WTC11 (cell line): Measurements from ENCODE around the gene RACGAP1. TPM values are rescaled to one million over a fixed set of nuclear protein-coding genes. Genes with fewer than 3 reads are reported as not detected.

Experiments
- ATAC-seq: fragments of 200-7000 bp; cut with Tn5 transposase; 2 replicates; pipeline ENCODE4 v1.10.0; 2021; ENCODE audit warnings: mild to moderate bottlenecking, moderate library complexity
- CTCF ChIA-PET: fragments of 300-600 bp; sonication (Branson Sonifier 250); formaldehyde crosslinking; loops from one replicate; lab custom pipeline; 2021; ENCODE audit warnings: antibody characterized with exemption; lab: Charles Lee
- POLR2A ChIA-PET: fragments of 350-600 bp; sonication (Branson Sonifier 250); formaldehyde crosslinking; loops from one replicate; lab custom pipeline; 2021; ENCODE audit warnings: antibody characterized with exemption; lab: Charles Lee
- DNase-seq: peaks from one replicate; pipeline ENCODE4 v3.0.0; 2021; ENCODE audit warnings: low spot score
- H3K27ac Mint-ChIP-seq: 2 replicates; pipeline ENCODE4 v1.8.0; 2021; ENCODE audit warnings: mixed read lengths
- H3K27me3 Mint-ChIP-seq: 2 replicates; pipeline ENCODE4 v1.8.0; 2021; ENCODE audit warnings: low read depth, mild to moderate bottlenecking, moderate library complexity, mixed read lengths
- H3K36me3 Mint-ChIP-seq: 2 replicates; pipeline ENCODE4 v1.8.0; 2021; ENCODE audit warnings: mixed read lengths
- H3K4me1 Mint-ChIP-seq: 2 replicates; pipeline ENCODE4 v1.8.0; 2022; ENCODE audit warnings: mixed read lengths
- H3K4me3 Mint-ChIP-seq: 2 replicates; pipeline ENCODE4 v1.8.0; 2021; ENCODE audit warnings: mild to moderate bottlenecking, moderate library complexity, mixed read lengths
- H3K9me3 Mint-ChIP-seq: 2 replicates; pipeline ENCODE4 v1.8.0; 2021; ENCODE audit warnings: mixed read lengths
- ETV6 ChIP-seq: sonication (generic); formaldehyde crosslinking; IDR thresholded peaks from 2 replicates; pipeline ENCODE4 v1.8.1; 2022; ENCODE audit warnings: mild to moderate bottlenecking, missing genetic modification reagents
- SOX15 ChIP-seq: fragments of 250-450 bp; sonication (Bioruptor Pico); IDR thresholded peaks from 2 replicates; pipeline ENCODE4 v1.9.0; 2021; ENCODE audit warnings: mild to moderate bottlenecking
- ZNF121 ChIP-seq: sonication (generic); formaldehyde crosslinking; IDR thresholded peaks from 2 replicates; pipeline ENCODE4 v1.8.0; 2023; ENCODE audit warnings: missing genetic modification reagents
- ZNF416 ChIP-seq: fragments of 250-450 bp; sonication (Bioruptor Pico); IDR thresholded peaks from 2 replicates; pipeline ENCODE4 v1.9.0; 2021; ENCODE audit warnings: mild to moderate bottlenecking, inconsistent platforms
- total RNA-seq: library from RNA; stranded (reverse); gene quantifications from 3 replicates; pipeline ENCODE4 v1.2.3, GENCODE V29; 2021
- TF ChIP-seq, protein P1 (sequence below): fragments of 250-450 bp; sonication (Bioruptor Pico); conservative IDR thresholded peaks from 2 replicates; pipeline ENCODE4 v1.9.0; 2021; ENCODE audit warnings: mild to moderate bottlenecking
- TF ChIP-seq, protein P2 (sequence below): fragments of 250-450 bp; sonication (Bioruptor Pico); IDR thresholded peaks from 2 replicates; pipeline ENCODE4 v1.9.0; 2021; ENCODE audit warnings: moderate library complexity, mild to moderate bottlenecking, inconsistent platforms, borderline replicate concordance
- TF ChIP-seq, protein P3 (sequence below): sonication (generic); formaldehyde crosslinking; IDR thresholded peaks from 2 replicates; pipeline ENCODE4 v1.8.0; 2022; ENCODE audit warnings: missing genetic modification reagents
- TF ChIP-seq, protein P4 (sequence below): sonication (generic); formaldehyde crosslinking; IDR thresholded peaks from 2 replicates; pipeline ENCODE4 v1.8.1; 2023; ENCODE audit warnings: mild to moderate bottlenecking, moderate library complexity, missing genetic modification reagents
- TF ChIP-seq, protein P5 (sequence below): sonication (generic); formaldehyde crosslinking; IDR thresholded peaks from 2 replicates; pipeline ENCODE4 v1.8.0; 2022; ENCODE audit warnings: mild to moderate bottlenecking, missing genetic modification reagents
- TF ChIP-seq, protein P6 (sequence below): sonication (generic); formaldehyde crosslinking; IDR thresholded peaks from 2 replicates; pipeline ENCODE4 v1.8.0; 2022; ENCODE audit warnings: mild to moderate bottlenecking, missing genetic modification reagents

RACGAP1 gene
- total RNA-seq, 1 experiment from 2014 or later, result 87.7 TPM

DNA sequence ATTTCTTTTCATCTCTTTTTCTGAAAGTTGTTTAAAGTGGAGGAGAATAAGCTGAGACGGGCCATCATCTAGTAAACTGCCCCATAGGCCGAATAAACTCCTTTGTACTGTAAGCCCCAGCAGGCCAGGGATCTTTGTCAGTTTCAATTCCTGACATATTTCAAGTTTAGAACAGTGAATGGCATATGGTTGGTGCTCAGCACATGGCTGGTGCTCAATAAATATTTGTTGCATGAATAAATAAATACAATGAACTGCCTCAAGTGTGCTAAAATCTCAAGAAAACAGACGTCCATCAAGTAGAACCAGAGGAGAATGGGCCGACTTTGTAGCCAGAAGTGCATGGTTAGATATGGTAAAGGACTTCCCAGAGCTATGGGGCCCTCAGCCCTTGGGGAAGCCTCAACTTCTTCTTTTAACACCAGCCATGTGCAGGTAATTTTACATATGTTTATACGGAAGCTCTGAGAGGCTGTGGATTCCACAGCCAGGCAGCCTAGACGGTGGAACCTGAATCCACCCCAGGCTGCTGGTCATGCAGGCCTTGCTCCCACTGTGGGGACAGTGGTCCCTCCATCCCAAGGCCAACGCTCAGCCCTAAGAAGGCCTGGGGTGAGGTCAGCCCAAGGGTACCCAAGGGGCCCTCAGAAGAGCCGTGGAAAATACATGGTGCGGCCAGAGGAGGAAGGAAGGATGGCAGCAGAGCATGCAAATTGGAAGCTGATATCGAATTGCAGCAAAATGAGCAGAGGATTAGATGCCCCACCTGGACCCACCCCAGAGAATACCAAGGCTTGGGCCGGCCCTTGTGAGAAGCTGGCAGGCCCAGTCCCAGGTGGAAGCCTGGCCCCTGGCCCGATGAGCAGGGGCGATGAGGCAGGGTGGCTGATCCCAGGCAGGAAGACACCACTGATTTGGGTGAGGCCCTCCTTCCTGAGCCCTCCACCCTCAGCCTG, 83.5 kb downstream of the RACGAP1 start:
- Mint-ChIP-seq H3K4me1 (peaks cover 36% of the 10 kb centered on the region), H3K9me3 (no peaks in the 10 kb centered on the region), H3K27me3 (peaks cover 9% of the 10 kb centered on the region; the same call in 1 of the 2 replicates), H3K27ac (no peak overlapping the region), H3K4me3 (no peak overlapping the region), H3K36me3 (no peaks in the 10 kb centered on the region)
- CTCF ChIA-PET, result interaction anchor here (1.2 to 2.7 kb wide), 8 partner anchors 8 to 97 kb away, joined by 3 to 24 read pairs (median 7); no protein-coding TSS in a partner anchor
- POLR2A ChIA-PET, result no interaction called here
- TF ChIP-seq, protein P1, sequence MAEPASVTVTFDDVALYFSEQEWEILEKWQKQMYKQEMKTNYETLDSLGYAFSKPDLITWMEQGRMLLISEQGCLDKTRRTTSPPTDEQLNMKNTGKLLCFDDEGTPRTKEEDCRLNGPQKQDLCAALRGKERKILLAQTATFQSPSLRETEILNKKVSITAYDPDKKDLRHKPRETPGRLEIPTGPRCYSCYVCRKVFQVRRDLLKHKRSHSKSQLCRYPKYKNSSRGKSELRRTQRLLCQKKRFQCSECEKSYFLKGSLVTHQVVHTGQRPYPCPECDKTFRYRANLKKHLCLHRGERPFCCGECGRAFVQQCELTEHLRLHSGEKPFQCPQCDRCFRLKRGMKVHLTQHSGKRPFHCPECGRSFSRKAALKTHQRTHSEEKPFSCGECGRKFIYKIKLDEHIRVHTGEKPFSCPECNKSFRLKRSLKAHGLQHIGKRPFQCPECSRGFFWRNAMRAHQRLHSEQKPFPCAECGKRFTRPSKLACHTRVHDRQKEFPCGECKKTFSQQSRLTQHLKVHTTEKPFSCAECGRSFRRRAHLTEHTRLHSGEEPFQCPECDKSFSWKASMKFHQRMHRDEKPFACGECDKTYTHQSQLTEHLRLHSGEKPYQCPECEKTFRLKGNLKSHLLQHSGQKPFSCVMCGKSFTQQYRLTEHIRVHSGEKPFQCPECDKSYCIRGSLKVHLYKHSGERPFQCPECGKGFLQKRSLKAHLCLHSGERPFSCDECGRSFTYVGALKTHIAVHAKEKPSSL (CRISPR knock-in tag), result no peak
- TF ChIP-seq, protein P2, sequence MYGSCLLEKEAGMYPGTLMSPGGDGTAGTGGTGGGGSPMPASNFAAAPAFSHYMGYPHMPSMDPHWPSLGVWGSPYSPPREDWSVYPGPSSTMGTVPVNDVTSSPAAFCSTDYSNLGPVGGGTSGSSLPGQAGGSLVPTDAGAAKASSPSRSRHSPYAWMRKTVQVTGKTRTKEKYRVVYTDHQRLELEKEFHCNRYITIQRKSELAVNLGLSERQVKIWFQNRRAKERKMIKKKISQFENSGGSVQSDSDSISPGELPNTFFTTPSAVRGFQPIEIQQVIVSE (CRISPR knock-in tag), result no peak
- TF ChIP-seq, protein P3, sequence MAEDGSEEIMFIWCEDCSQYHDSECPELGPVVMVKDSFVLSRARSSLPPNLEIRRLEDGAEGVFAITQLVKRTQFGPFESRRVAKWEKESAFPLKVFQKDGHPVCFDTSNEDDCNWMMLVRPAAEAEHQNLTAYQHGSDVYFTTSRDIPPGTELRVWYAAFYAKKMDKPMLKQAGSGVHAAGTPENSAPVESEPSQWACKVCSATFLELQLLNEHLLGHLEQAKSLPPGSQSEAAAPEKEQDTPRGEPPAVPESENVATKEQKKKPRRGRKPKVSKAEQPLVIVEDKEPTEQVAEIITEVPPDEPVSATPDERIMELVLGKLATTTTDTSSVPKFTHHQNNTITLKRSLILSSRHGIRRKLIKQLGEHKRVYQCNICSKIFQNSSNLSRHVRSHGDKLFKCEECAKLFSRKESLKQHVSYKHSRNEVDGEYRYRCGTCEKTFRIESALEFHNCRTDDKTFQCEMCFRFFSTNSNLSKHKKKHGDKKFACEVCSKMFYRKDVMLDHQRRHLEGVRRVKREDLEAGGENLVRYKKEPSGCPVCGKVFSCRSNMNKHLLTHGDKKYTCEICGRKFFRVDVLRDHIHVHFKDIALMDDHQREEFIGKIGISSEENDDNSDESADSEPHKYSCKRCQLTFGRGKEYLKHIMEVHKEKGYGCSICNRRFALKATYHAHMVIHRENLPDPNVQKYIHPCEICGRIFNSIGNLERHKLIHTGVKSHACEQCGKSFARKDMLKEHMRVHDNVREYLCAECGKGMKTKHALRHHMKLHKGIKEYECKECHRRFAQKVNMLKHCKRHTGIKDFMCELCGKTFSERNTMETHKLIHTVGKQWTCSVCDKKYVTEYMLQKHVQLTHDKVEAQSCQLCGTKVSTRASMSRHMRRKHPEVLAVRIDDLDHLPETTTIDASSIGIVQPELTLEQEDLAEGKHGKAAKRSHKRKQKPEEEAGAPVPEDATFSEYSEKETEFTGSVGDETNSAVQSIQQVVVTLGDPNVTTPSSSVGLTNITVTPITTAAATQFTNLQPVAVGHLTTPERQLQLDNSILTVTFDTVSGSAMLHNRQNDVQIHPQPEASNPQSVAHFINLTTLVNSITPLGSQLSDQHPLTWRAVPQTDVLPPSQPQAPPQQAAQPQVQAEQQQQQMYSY (CRISPR knock-in tag), result no peak
- TF ChIP-seq, protein P4, sequence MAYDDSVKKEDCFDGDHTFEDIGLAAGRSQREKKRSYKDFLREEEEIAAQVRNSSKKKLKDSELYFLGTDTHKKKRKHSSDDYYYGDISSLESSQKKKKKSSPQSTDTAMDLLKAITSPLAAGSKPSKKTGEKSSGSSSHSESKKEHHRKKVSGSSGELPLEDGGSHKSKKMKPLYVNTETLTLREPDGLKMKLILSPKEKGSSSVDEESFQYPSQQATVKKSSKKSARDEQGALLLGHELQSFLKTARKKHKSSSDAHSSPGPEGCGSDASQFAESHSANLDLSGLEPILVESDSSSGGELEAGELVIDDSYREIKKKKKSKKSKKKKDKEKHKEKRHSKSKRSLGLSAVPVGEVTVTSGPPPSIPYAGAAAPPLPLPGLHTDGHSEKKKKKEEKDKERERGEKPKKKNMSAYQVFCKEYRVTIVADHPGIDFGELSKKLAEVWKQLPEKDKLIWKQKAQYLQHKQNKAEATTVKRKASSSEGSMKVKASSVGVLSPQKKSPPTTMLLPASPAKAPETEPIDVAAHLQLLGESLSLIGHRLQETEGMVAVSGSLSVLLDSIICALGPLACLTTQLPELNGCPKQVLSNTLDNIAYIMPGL, result no peak
- TF ChIP-seq, protein P5, sequence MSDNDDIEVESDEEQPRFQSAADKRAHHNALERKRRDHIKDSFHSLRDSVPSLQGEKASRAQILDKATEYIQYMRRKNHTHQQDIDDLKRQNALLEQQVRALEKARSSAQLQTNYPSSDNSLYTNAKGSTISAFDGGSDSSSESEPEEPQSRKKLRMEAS (CRISPR knock-in tag), result no peak
- TF ChIP-seq ZNF416 (CRISPR knock-in tag), result no peak
- no peak for TF ChIP-seq ZNF121
- TF ChIP-seq, all 79 proteins: peak for 0
- DNase-seq (no peak), ATAC-seq (no peak)

DNA sequence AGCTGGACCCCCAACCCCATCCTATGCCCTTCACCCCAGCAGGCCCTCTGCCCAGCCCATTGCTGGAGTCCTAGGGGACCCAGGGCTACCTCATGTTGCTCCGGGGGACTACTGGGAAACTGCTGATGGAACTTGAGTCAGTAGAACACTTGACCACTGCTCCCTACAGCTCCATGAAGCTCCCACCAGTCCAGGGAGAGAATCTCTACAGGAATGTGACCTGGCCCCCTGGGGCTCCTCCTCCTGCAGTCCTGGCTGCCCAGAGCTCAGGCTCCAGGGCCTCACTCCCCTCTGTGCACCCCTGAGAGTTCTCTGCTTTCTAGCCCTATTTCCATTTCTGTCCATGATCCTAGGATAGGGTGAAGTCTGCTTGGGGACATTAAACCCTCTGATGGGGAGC, 85.6 kb downstream of the RACGAP1 start:
- Mint-ChIP-seq H3K27me3 (no peaks in the 10 kb centered on the region; the same call in 1 of the 2 replicates), H3K4me1 (peaks cover 16% of the 10 kb centered on the region), H3K36me3 (no peaks in the 10 kb centered on the region), H3K27ac (no peak overlapping the region), H3K9me3 (no peaks in the 10 kb centered on the region), H3K4me3 (no peak overlapping the region)
- DNase-seq (no peak), ATAC-seq (no peak)
- ChIA-PET POLR2A (no interaction called here), CTCF (interaction anchor here (1.0 to 1.9 kb wide), 3 partner anchors 27 to 117 kb away, joined by 3 to 9 read pairs (median 4); no protein-coding TSS in a partner anchor)
- TF ChIP-seq ETV6 (CRISPR knock-in tag), result no peak
- TF ChIP-seq, protein P6, sequence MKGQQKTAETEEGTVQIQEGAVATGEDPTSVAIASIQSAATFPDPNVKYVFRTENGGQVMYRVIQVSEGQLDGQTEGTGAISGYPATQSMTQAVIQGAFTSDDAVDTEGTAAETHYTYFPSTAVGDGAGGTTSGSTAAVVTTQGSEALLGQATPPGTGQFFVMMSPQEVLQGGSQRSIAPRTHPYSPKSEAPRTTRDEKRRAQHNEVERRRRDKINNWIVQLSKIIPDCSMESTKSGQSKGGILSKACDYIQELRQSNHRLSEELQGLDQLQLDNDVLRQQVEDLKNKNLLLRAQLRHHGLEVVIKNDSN (CRISPR knock-in tag), result no peak
- no peak for TF ChIP-seq SOX15
